Caco-2 (cell line): ENCODE results near the gene LRP4. TPM values are rescaled to one million over a fixed set of nuclear protein-coding genes. Genes with fewer than 3 reads are reported as not detected.

Experiments
- BruUV-seq: library from RNA; stranded (reverse); fragments of 400-500 nt; replicated peaks from 2 replicates; lab custom pipeline; 2021; lab: Mats Ljungman, UMichigan
- CTCF ChIA-PET: fragments of 300-600 bp; sonication (Branson Sonifier 250); formaldehyde crosslinking; loops from one replicate; lab custom pipeline; 2022; ENCODE audit warnings: antibody characterized with exemption; lab: Charles Lee
- POLR2A ChIA-PET: fragments of 300-600 bp; sonication (Branson Sonifier 250); formaldehyde crosslinking; loops from one replicate; lab custom pipeline; 2022; ENCODE audit warnings: antibody characterized with exemption; lab: Charles Lee
- DNase-seq, 2 experiments: peaks; one replicate each; pipeline versions ENCODE4 v3.0.0 to v3.0.0-alpha.2; 2020 to 2022
- H3K27me3 ChIP-seq: replicated peaks from 2 replicates; pipeline ENCODE4 v1.6.0; 2011; ENCODE audit warnings: low read length; ENCODE audit not compliant: control insufficient read depth, insufficient read depth
- H3K36me3 ChIP-seq: 2 replicates; pipeline ENCODE4 v1.5.1; 2011; ENCODE audit warnings: low read length; ENCODE audit not compliant: control insufficient read depth, insufficient read depth
- H3K4me1 ChIP-seq: fragments of 250-450 bp; sonication (Bioruptor Pico); 2 replicates; pipeline ENCODE4 v1.5.1; 2020; ENCODE audit warnings: mild to moderate bottlenecking
- H3K4me3 ChIP-seq: 2 replicates; pipeline ENCODE4 v1.5.1; 2011; ENCODE audit warnings: low read depth, mild to moderate bottlenecking, control low read depth, low read length
- H3K9me3 ChIP-seq: fragments of 250-450 bp; sonication (Bioruptor Pico); 2 replicates; pipeline ENCODE4 v1.5.1; 2020; ENCODE audit warnings: mild to moderate bottlenecking, moderate library complexity
- H3K27ac Mint-ChIP-seq: one replicate; pipeline ENCODE4 v1.8.0; 2022; ENCODE audit warnings: mixed read lengths; ENCODE audit not compliant: unreplicated experiment
- H3K27me3 Mint-ChIP-seq: one replicate; pipeline ENCODE4 v1.8.0; 2022; ENCODE audit warnings: mixed read lengths; ENCODE audit not compliant: insufficient read depth, unreplicated experiment
- H3K36me3 Mint-ChIP-seq: one replicate; pipeline ENCODE4 v1.8.0; 2022; ENCODE audit warnings: mild to moderate bottlenecking, mixed read lengths; ENCODE audit not compliant: insufficient read depth, unreplicated experiment
- H3K4me1 Mint-ChIP-seq: one replicate; pipeline ENCODE4 v1.8.0; 2022; ENCODE audit warnings: low read depth, mixed read lengths; ENCODE audit not compliant: unreplicated experiment
- H3K4me3 Mint-ChIP-seq: one replicate; pipeline ENCODE4 v1.8.0; 2022; ENCODE audit warnings: mild to moderate bottlenecking, moderate library complexity, mixed read lengths; ENCODE audit not compliant: unreplicated experiment
- H3K9me3 Mint-ChIP-seq: one replicate; pipeline ENCODE4 v1.8.0; 2022; ENCODE audit warnings: mixed read lengths; ENCODE audit not compliant: unreplicated experiment
- CTCF ChIP-seq, 2 experiments: fragments of 200-600 bp in 1 of 2; IDR thresholded peaks; 1 replicate in 1 of 2; 2 replicates in 1 of 2; pipeline versions ENCODE4 v1.5.1 to v1.8.0; 2011 to 2022; ENCODE audit warnings: antibody characterized with exemption in 1 of 2, control low read depth in 1 of 2, inconsistent platforms in 1 of 2, low read depth in 1 of 2, low read length in 1 of 2, mild to moderate bottlenecking in 1 of 2, moderate library complexity in 1 of 2; ENCODE audit not compliant: insufficient read depth in 1 of 2, severe bottlenecking in 1 of 2, unreplicated experiment in 1 of 2
- intact Hi-C: fragments of 100-400 bp; cut with micrococcal nuclease; formaldehyde crosslinking; loops from one replicate; pipeline ENCODE4 v1.10.0; 2022; ENCODE audit not compliant: unreplicated experiment
- total RNA-seq: library from RNA; stranded (reverse); gene quantifications from 2 replicates; pipeline ENCODE4 v1.2.3, GENCODE V29; 2022

Gene LRP4
- total RNA-seq, 1 experiment from 2014 or later: 11.1 TPM

- no peaks in the 10 kb centered on the region for H3K27me3 ChIP-seq
- peaks cover 6% of the 10 kb centered on the region for H3K36me3 ChIP-seq
- Mint-ChIP-seq H3K9me3 (no peaks in the 10 kb centered on the region), H3K4me3 (no peak overlapping the region), H3K36me3 (peaks cover 9% of the 10 kb centered on the region), H3K27me3 (no peaks in the 10 kb centered on the region), H3K4me1 (no peaks in the 10 kb centered on the region), H3K27ac (no peak overlapping the region)
- H3K9me3 ChIP-seq: no peaks in the 10 kb centered on the region
- H3K4me1 ChIP-seq: no peaks in the 10 kb centered on the region
- intact Hi-C loops: no loop called here
- no peak for TF ChIP-seq CTCF (IDR thresholded peaks at IDR 0.05; ENCODE audit: insufficient read depth in 1 of 2, low read depth in 1 of 2, low read length in 1 of 2, severe bottlenecking in 1 of 2, unreplicated experiment in 1 of 2)
- ChIA-PET CTCF (interaction anchor here (1.0 kb wide), 1 partner anchor 261 kb away, joined by 3 read pairs; no protein-coding TSS in a partner anchor), POLR2A (no interaction called here)
- BruUV-seq: no TSS peak
- DNase-seq: no peak
- H3K4me3 ChIP-seq: no peak overlapping the region
Observed at GRCh38 chr11:46892109-46892508, 26.2 kb downstream of the LRP4 start.

- no peak for TF ChIP-seq CTCF (IDR thresholded peaks at IDR 0.05; ENCODE audit: insufficient read depth in 1 of 2, low read depth in 1 of 2, low read length in 1 of 2, severe bottlenecking in 1 of 2, unreplicated experiment in 1 of 2)
- no peak for DNase-seq
- Mint-ChIP-seq H3K36me3 (peaks cover 9% of the 10 kb centered on the region), H3K4me1 (no peaks in the 10 kb centered on the region), H3K9me3 (no peaks in the 10 kb centered on the region), H3K27me3 (no peaks in the 10 kb centered on the region), H3K4me3 (no peak overlapping the region), H3K27ac (no peak overlapping the region)
- ChIA-PET CTCF (interaction anchor here (1.2 kb wide), 1 partner anchor 262 kb away, joined by 5 read pairs; no protein-coding TSS in a partner anchor), POLR2A (no interaction called here)
- Histone ChIP-seq H3K27me3 (no peaks in the 10 kb centered on the region), H3K9me3 (no peaks in the 10 kb centered on the region), H3K36me3 (peaks cover 3% of the 10 kb centered on the region; the same call in 1 of the 2 replicates), H3K4me3 (no peak overlapping the region), H3K4me1 (no peaks in the 10 kb centered on the region)
- no TSS peak for BruUV-seq
- intact Hi-C loops: no loop called here
Observed at GRCh38 chr11:46890665-46891064, 27.7 kb downstream of the LRP4 start.

- H3K4me1 Mint-ChIP-seq: no peaks in the 10 kb centered on the region
- H3K27me3 Mint-ChIP-seq: no peaks in the 10 kb centered on the region
- DNase-seq: peak; percentile 67 to 81
- POLR2A ChIA-PET: no interaction called here
- no peaks in the 10 kb centered on the region for H3K9me3 Mint-ChIP-seq
- H3K4me1 ChIP-seq: no peaks in the 10 kb centered on the region
- H3K27me3 ChIP-seq: no peaks in the 10 kb centered on the region
- intact Hi-C loops: loop anchor here (1.0 kb wide), 3 partner anchors 7 to 271 kb away; no protein-coding TSS in a partner anchor
- peaks cover 9% of the 10 kb centered on the region for H3K36me3 Mint-ChIP-seq
- H3K4me3 ChIP-seq: no peak overlapping the region
- H3K4me3 Mint-ChIP-seq: no peak overlapping the region
- CTCF ChIA-PET: interaction anchor here (1.0 to 1.2 kb wide), 2 partner anchors 263 kb away, joined by 3 to 5 read pairs; no protein-coding TSS in a partner anchor
- no peaks in the 10 kb centered on the region for H3K9me3 ChIP-seq
- BruUV-seq: no TSS peak
- H3K36me3 ChIP-seq: 0 out of 2 replicates have a peak, but pooled peaks cover 3% of the 10 kb centered on the region
- no peak overlapping the region for H3K27ac Mint-ChIP-seq
- TF ChIP-seq CTCF (IDR thresholded peaks at IDR 0.05; ENCODE audit: insufficient read depth in 1 of 2, low read depth in 1 of 2, low read length in 1 of 2, severe bottlenecking in 1 of 2, unreplicated experiment in 1 of 2): peak; percentile 85 to 91
Observed at GRCh38 chr11:46889689-46890475, 28.5 kb downstream of the LRP4 start.
